Upper lobe of left lung (tissue), 4 donors: ENCODE data around the gene MUC2.

Experiments used
- POLR2A ChIP-seq, 4 donors: fragments of 450-650 bp; IDR thresholded peaks; one replicate each; pipeline ENCODE4 v1.5.1; 2016 to 2017; ENCODE audit warnings: antibody characterized with exemption in 4 of 4, mild to moderate bottlenecking in 2 of 4
- POLR2AphosphoS5 ChIP-seq, 2 donors: sonication (generic); formaldehyde crosslinking; IDR thresholded peaks; one replicate each; pipeline ENCODE4 v1.5.1; 2017; ENCODE audit warnings: antibody characterized with exemption in 2 of 2
- TF ChIP-seq, protein P1 (sequence below), 6 experiments: fragments of 450-650 bp in 4 of 6; fragments of 200-600 bp in 2 of 6; sonication (generic) in 2 of 6; IDR thresholded peaks; one replicate each; pipeline ENCODE4 v1.5.1; 2016 to 2019; ENCODE audit warnings: antibody characterized with exemption in 6 of 6

DNA sequence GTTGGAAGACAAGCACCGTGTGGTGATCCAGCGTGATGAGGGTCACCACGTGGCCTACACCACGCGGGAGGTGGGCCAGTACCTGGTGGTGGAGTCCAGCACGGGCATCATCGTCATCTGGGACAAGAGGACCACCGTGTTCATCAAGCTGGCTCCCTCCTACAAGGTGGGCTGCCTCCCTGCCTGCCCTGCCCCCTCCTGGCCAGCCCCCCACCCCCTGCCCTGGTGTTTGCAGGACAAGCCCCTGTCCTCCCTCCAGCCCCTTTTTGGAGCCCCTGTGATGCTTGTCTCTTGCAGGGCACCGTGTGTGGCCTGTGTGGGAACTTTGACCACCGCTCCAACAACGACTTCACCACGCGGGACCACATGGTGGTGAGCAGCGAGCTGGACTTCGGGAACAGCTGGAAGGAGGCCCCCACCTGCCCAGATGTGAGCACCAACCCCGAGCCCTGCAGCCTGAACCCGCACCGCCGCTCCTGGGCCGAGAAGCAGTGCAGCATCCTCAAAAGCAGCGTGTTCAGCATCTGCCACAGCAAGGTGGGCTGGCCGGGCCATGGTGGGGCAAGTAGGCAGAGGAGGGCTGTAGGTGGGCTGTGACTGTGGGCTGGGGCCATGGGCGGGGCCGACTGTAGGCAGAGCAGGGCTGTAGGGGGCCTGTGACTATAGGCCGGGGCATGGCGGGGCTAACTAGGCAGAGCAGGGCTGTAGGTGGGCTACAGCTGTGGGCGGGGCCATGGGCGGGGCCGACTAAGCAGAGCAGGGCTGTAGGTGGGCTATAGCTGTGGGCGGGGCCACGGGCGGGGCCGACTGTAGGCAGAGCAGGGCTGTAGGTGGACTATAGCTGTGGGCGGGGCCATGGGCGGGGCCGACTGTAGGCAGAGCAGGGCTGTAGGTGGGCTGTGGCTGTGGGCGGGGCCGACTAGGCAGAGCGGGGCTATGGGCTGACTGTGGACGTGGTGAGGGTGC is 13.6 kb downstream of the MUC2 start:
- TF ChIP-seq, protein P1, sequence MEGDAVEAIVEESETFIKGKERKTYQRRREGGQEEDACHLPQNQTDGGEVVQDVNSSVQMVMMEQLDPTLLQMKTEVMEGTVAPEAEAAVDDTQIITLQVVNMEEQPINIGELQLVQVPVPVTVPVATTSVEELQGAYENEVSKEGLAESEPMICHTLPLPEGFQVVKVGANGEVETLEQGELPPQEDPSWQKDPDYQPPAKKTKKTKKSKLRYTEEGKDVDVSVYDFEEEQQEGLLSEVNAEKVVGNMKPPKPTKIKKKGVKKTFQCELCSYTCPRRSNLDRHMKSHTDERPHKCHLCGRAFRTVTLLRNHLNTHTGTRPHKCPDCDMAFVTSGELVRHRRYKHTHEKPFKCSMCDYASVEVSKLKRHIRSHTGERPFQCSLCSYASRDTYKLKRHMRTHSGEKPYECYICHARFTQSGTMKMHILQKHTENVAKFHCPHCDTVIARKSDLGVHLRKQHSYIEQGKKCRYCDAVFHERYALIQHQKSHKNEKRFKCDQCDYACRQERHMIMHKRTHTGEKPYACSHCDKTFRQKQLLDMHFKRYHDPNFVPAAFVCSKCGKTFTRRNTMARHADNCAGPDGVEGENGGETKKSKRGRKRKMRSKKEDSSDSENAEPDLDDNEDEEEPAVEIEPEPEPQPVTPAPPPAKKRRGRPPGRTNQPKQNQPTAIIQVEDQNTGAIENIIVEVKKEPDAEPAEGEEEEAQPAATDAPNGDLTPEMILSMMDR (IDR thresholded peaks at IDR 0.05): no peak
- TF ChIP-seq POLR2A (IDR thresholded peaks at IDR 0.05) (no peak), POLR2AphosphoS5 (IDR thresholded peaks at IDR 0.05) (no peak)
